Stimulated activated naive B cell treated with anti-CD40 and anti-IgM and Interleukin-4, amounts not matched to agents 10 μg/mL and 1 μg/mL and 100 μg/mL, for 72 hours (primary cell): ENCODE results near the gene CAVIN3.

Experiments used
- ATAC-seq, 2 donors: fragments of 150-1000 bp; cut with Tn5 transposase; replicated peaks; 2 replicates each; pipeline ENCODE4 v1.10.0; 2021; ENCODE audit warnings: moderate library complexity in 1 of 2
- DNase-seq: peaks from one replicate; pipeline ENCODE4 v3.0.0; 2021
- H3K27ac Mint-ChIP-seq: one replicate; pipeline ENCODE4 v1.8.0; 2022; ENCODE audit warnings: mild to moderate bottlenecking, mixed read lengths
- H3K27me3 Mint-ChIP-seq, 2 donors: one replicate each; pipeline ENCODE4 v1.8.0; 2022; ENCODE audit warnings: mixed read lengths in 2 of 2
- H3K36me3 Mint-ChIP-seq, 2 donors: one replicate each; pipeline ENCODE4 v1.8.0; 2022; ENCODE audit warnings: mixed read lengths in 2 of 2, mild to moderate bottlenecking in 1 of 2
- H3K4me1 Mint-ChIP-seq, 2 donors: one replicate each; pipeline ENCODE4 v1.8.0; 2022; ENCODE audit warnings: mixed read lengths in 2 of 2, mild to moderate bottlenecking in 1 of 2
- H3K4me3 Mint-ChIP-seq, 2 donors: one replicate each; pipeline ENCODE4 v1.8.0; 2022; ENCODE audit warnings: mild to moderate bottlenecking in 2 of 2, mixed read lengths in 2 of 2, moderate library complexity in 1 of 2
- H3K9me3 Mint-ChIP-seq, 2 donors: one replicate each; pipeline ENCODE4 v1.8.0; 2022; ENCODE audit warnings: mixed read lengths in 2 of 2, mild to moderate bottlenecking in 1 of 2

CAVIN3 gene

DNA sequence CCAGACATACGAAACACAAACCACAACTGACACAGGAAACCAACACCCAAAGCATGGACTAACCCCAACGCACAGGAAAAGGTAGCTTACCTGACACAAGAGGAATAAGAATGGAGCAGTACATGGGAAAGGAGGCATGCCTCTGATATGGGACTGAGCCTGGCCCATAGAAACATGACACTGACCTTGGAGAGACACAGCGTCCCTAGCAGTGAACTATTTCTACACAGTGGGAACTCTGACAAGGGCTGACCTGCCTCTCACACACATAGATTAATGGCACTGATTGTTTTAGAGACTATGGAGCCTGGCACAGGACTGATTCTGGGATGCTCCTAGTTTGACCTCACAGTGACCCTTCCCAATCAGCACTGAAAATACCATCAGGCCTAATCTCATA, 48.7 kb downstream of the CAVIN3 start:
- H3K27me3 Mint-ChIP-seq: peaks cover 54 to 61% of the 10 kb centered on the region in 2 donors
- DNase-seq: no peak
- no peaks in the 10 kb centered on the region for H3K36me3 Mint-ChIP-seq
- no peaks in the 10 kb centered on the region for H3K4me1 Mint-ChIP-seq
- H3K9me3 Mint-ChIP-seq: peaks cover under 1 to 2% of the 10 kb centered on the region in 2 donors
- H3K4me3 Mint-ChIP-seq: no peak overlapping the region
- H3K27ac Mint-ChIP-seq: no peak overlapping the region
- ATAC-seq: no peak

DNA sequence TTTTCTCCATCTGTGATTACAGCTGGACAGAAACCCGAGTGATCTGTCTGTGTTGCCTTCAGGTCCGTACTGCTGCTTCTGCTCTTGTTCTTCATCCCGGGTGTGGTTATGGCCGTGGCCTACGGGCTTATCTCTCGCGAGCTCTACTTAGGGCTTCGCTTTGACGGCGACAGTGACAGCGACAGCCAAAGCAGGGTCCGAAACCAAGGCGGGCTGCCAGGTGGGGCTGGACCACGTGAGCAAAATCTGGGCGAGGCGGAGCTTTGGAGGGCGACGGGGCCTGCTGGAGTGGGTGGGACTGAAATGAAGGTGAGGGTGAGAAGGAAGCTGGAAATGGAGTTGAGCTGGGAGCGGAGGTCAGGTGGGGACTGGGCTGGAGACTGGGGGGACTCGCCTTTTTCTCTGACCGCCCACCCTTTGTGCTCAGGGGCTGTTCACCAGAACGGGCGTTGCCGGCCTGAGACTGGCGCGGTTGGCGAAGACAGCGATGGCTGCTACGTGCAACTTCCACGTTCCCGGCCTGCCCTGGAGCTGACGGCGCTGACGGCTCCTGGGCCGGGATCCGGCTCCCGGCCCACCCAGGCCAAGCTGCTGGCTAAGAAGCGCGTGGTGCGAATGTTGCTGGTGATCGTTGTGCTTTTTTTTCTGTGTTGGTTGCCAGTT, 49.6 kb downstream of the CAVIN3 start:
- no peak overlapping the region for H3K27ac Mint-ChIP-seq
- ATAC-seq (no peak), DNase-seq (no peak)
- H3K9me3 Mint-ChIP-seq: no peaks in the 10 kb centered on the region
- peak overlapping the region in 1 of 2 donors; percentile 30 for H3K4me3 Mint-ChIP-seq
- H3K27me3 Mint-ChIP-seq: peaks cover 50 to 58% of the 10 kb centered on the region in 2 donors
- no peaks in the 10 kb centered on the region for H3K36me3 Mint-ChIP-seq
- H3K4me1 Mint-ChIP-seq: no peaks in the 10 kb centered on the region

DNA sequence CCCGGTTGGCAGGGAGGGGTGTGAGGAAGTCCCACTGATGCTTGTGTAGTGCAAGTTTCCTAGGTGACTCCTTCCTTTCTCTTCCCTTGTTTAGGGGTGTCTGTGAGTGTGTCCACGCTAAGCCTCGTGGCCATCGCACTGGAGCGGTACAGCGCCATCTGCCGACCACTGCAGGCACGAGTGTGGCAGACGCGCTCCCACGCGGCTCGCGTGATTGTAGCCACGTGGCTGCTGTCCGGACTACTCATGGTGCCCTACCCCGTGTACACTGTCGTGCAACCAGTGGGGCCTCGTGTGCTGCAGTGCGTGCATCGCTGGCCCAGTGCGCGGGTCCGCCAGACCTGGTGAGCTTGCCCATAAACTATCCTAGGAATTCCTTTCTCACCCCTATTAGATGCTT, 50.3 kb downstream of the CAVIN3 start:
- peaks cover 46 to 54% of the 10 kb centered on the region in 2 donors for H3K27me3 Mint-ChIP-seq
- ATAC-seq (no peak), DNase-seq (no peak)
- H3K36me3 Mint-ChIP-seq: no peaks in the 10 kb centered on the region
- no peaks in the 10 kb centered on the region for H3K4me1 Mint-ChIP-seq
- no peak overlapping the region for H3K27ac Mint-ChIP-seq
- H3K4me3 Mint-ChIP-seq: no peak overlapping the region
- no peaks in the 10 kb centered on the region for H3K9me3 Mint-ChIP-seq
